CD4-positive, alpha-beta T cell treated with Interferon gamma for 1 hour (primary cell): ENCODE results near the gene KIF1A.
"Not testable (repeated sequence)": the region's sequence is repeated elsewhere in the genome, so short reads cannot be mapped to it uniquely, and the experiment has no call there.

Source experiments
- DNase-seq: peaks from one replicate; pipeline ENCODE4 v3.0.0-alpha.2; 2020

The KIF1A gene

GRCh38 chr2:240714747-240715725 lies 105.0 kb downstream of the KIF1A start:
- DNase-seq: no peak

- no peak for DNase-seq
Observed at GRCh38 chr2:240713928-240714746, 105.9 kb downstream of the KIF1A start.

- DNase-seq: no peak
Observed at GRCh38 chr2:240713071-240713927, 106.7 kb downstream of the KIF1A start.

- no peak for DNase-seq
Observed at GRCh38 chr2:240712121-240712520, 107.9 kb downstream of the KIF1A start.

- DNase-seq: no peak
Observed at GRCh38 chr2:240711701-240712100, 108.3 kb downstream of the KIF1A start.

- DNase-seq: no peak
Observed at GRCh38 chr2:240711296-240711695, 108.7 kb downstream of the KIF1A start.

- no peak for DNase-seq
Observed at GRCh38 chr2:240708457-240708856, 111.6 kb downstream of the KIF1A start.

GRCh38 chr2:240707821-240708220 lies 112.2 kb downstream of the KIF1A start:
- DNase-seq: no peak

GRCh38 chr2:240707043-240707756 lies 112.8 kb downstream of the KIF1A start:
- DNase-seq: no peak

- no peak for DNase-seq
Observed at GRCh38 chr2:240705204-240705791, 114.7 kb downstream of the KIF1A start.

GRCh38 chr2:240704651-240705050 lies 115.4 kb downstream of the KIF1A start:
- no peak for DNase-seq

GRCh38 chr2:240703417-240704341 lies 116.3 kb downstream of the KIF1A start:
- no peak for DNase-seq

- DNase-seq: no peak
Observed at GRCh38 chr2:240702640-240703011, 117.4 kb downstream of the KIF1A start.

GRCh38 chr2:240701736-240702639 lies 118.0 kb downstream of the KIF1A start:
- DNase-seq: no peak

GRCh38 chr2:240701091-240701735 lies 118.8 kb downstream of the KIF1A start:
- DNase-seq: no peak

- DNase-seq: not testable (repeated sequence)
Observed at GRCh38 chr2:240700616-240701015, 119.4 kb downstream of the KIF1A start.

GRCh38 chr2:240699835-240700234 lies 120.2 kb downstream of the KIF1A start:
- not testable (repeated sequence) for DNase-seq

- DNase-seq: not testable (repeated sequence)
Observed at GRCh38 chr2:240698852-240699561, 121.0 kb downstream of the KIF1A start.
